HEK293 (cell line): ENCODE data around the gene SEMA6A.

Experiments
- CTCF ChIA-PET: fragments of 350-600 bp; formaldehyde crosslinking; extraction: SDS; loops from one replicate; lab custom pipeline; 2021; ENCODE audit warnings: antibody characterized with exemption; lab: Yijun Ruan, JAX
- POLR2A ChIA-PET: fragments of 300-600 bp; formaldehyde crosslinking; extraction: SDS; loops from one replicate; lab custom pipeline; 2020; ENCODE audit warnings: antibody characterized with exemption, inconsistent platforms; lab: Yijun Ruan, JAX
- H3K27ac ChIP-seq: fragments of 200-500 bp; sonication (Bioruptor generic); 2 replicates; pipeline ENCODE4 v1.5.1; 2014; ENCODE audit warnings: low read depth, low read length, control low read depth, inconsistent platforms; ENCODE audit errors: extremely low read depth
- H3K36me3 ChIP-seq, 2 experiments: fragments of 200-500 bp in 1 of 2; sonication (Bioruptor generic) in 1 of 2; 1 replicate in 1 of 2; 2 replicates in 1 of 2; pipeline ENCODE4 v1.5.1; 2014 to 2017; ENCODE audit warnings: inconsistent platforms in 2 of 2, low read length in 2 of 2; ENCODE audit not compliant: control insufficient read depth in 2 of 2, insufficient read depth in 1 of 2
- H3K4me1 ChIP-seq: fragments of 200-500 bp; sonication (Bioruptor generic); 2 replicates; pipeline ENCODE4 v1.5.1; 2014; ENCODE audit warnings: mild to moderate bottlenecking, low read length, inconsistent platforms; ENCODE audit not compliant: control insufficient read depth, insufficient read depth
- H3K4me3 ChIP-seq: 2 replicates; pipeline ENCODE4 v1.5.1; 2011; ENCODE audit warnings: low read depth, mild to moderate bottlenecking, control low read depth, low read length, moderate library complexity
- H3K9me3 ChIP-seq: fragments of 200-500 bp; sonication (Bioruptor generic); 2 replicates; pipeline ENCODE4 v1.5.1; 2014; ENCODE audit warnings: low read depth, low read length, inconsistent platforms; ENCODE audit not compliant: control insufficient read depth, insufficient read depth
- HIC1 ChIP-seq: fragments of 450-650 bp; formaldehyde crosslinking; IDR thresholded peaks from 2 replicates; pipeline ENCODE4 v1.5.1; 2016; ENCODE audit warnings: missing biosample characterization, missing genetic modification characterization
- KLF1 ChIP-seq: fragments of 450-650 bp; formaldehyde crosslinking; IDR thresholded peaks from 2 replicates; pipeline ENCODE4 v1.5.1; 2016; ENCODE audit warnings: missing biosample characterization, missing genetic modification characterization
- MYNN ChIP-seq: fragments of 450-650 bp; formaldehyde crosslinking; IDR thresholded peaks from 2 replicates; pipeline ENCODE4 v1.5.1; 2016; ENCODE audit warnings: missing biosample characterization, missing genetic modification characterization, borderline replicate concordance
- PRDM2 ChIP-seq: fragments of 450-650 bp; formaldehyde crosslinking; IDR thresholded peaks from 2 replicates; pipeline ENCODE4 v1.5.1; 2016; ENCODE audit warnings: missing biosample characterization, missing genetic modification characterization, borderline replicate concordance
- PRDM4 ChIP-seq: fragments of 450-650 bp; formaldehyde crosslinking; IDR thresholded peaks from 2 replicates; pipeline ENCODE4 v1.5.1; 2017; ENCODE audit warnings: missing biosample characterization, missing genetic modification characterization
- TSHZ1 ChIP-seq: fragments of 450-650 bp; formaldehyde crosslinking; IDR thresholded peaks from 2 replicates; pipeline ENCODE4 v1.5.1; 2016; ENCODE audit warnings: missing biosample characterization, missing genetic modification characterization, borderline replicate concordance
- ZBTB6 ChIP-seq: fragments of 450-650 bp; formaldehyde crosslinking; IDR thresholded peaks from 2 replicates; pipeline ENCODE4 v1.5.1; 2017; ENCODE audit warnings: missing biosample characterization, missing genetic modification characterization
- ZBTB7A ChIP-seq: fragments of 450-650 bp; formaldehyde crosslinking; IDR thresholded peaks from 2 replicates; pipeline ENCODE4 v1.5.1; 2016; ENCODE audit warnings: low read depth, missing biosample characterization, missing genetic modification characterization
- ZEB2 ChIP-seq: fragments of 450-650 bp; formaldehyde crosslinking; IDR thresholded peaks from 2 replicates; pipeline ENCODE4 v1.5.1; 2016; ENCODE audit warnings: missing biosample characterization, missing genetic modification characterization
- ZFP37 ChIP-seq: fragments of 450-650 bp; formaldehyde crosslinking; IDR thresholded peaks from 2 replicates; pipeline ENCODE4 v1.5.1; 2016; ENCODE audit warnings: missing biosample characterization, missing genetic modification characterization
- ZNF121 ChIP-seq: fragments of 450-650 bp; formaldehyde crosslinking; IDR thresholded peaks from 2 replicates; pipeline ENCODE4 v1.5.1; 2016; ENCODE audit warnings: missing biosample characterization, missing genetic modification characterization
- ZNF174 ChIP-seq: fragments of 450-650 bp; formaldehyde crosslinking; IDR thresholded peaks from 2 replicates; pipeline ENCODE4 v1.5.0; 2017; ENCODE audit warnings: missing biosample characterization, mild to moderate bottlenecking, missing genetic modification characterization
- ZNF202 ChIP-seq: fragments of 450-650 bp; formaldehyde crosslinking; IDR thresholded peaks from 2 replicates; pipeline ENCODE4 v1.5.1; 2016; ENCODE audit warnings: missing biosample characterization, missing genetic modification characterization, borderline replicate concordance
- ZNF221 ChIP-seq: fragments of 450-650 bp; formaldehyde crosslinking; IDR thresholded peaks from 2 replicates; pipeline ENCODE4 v1.5.1; 2017; ENCODE audit warnings: missing biosample characterization, missing genetic modification characterization, borderline replicate concordance
- ZNF24 ChIP-seq: fragments of 450-650 bp; formaldehyde crosslinking; IDR thresholded peaks from 2 replicates; pipeline ENCODE4 v1.5.1; 2016; ENCODE audit warnings: missing biosample characterization, missing genetic modification characterization
- ZNF423 ChIP-seq: fragments of 450-650 bp; formaldehyde crosslinking; IDR thresholded peaks from 2 replicates; pipeline ENCODE4 v1.5.1; 2016; ENCODE audit warnings: missing biosample characterization, missing genetic modification characterization
- ZNF629 ChIP-seq: fragments of 450-650 bp; formaldehyde crosslinking; IDR thresholded peaks from 2 replicates; pipeline ENCODE4 v1.5.1; 2017; ENCODE audit warnings: missing biosample characterization, missing genetic modification characterization
- TF ChIP-seq, protein P1 (sequence below): fragments of 450-650 bp; formaldehyde crosslinking; IDR thresholded peaks from 2 replicates; pipeline ENCODE4 v1.5.1; 2017; ENCODE audit warnings: missing biosample characterization, missing genetic modification characterization

Gene SEMA6A

GRCh38 chr5:116604805-116605204 lies 30.2 kb upstream of the SEMA6A start (continued):
- TF ChIP-seq PRDM2 (tag by site-specific recombination) (no peak), ZNF24 (no peak), ZBTB7A (tag by site-specific recombination) (no peak), ZNF202 (tag by site-specific recombination) (no peak), ZFP37 (tag by site-specific recombination) (no peak), ZEB2 (tag by site-specific recombination) (no peak)
- TF ChIP-seq, protein P1, sequence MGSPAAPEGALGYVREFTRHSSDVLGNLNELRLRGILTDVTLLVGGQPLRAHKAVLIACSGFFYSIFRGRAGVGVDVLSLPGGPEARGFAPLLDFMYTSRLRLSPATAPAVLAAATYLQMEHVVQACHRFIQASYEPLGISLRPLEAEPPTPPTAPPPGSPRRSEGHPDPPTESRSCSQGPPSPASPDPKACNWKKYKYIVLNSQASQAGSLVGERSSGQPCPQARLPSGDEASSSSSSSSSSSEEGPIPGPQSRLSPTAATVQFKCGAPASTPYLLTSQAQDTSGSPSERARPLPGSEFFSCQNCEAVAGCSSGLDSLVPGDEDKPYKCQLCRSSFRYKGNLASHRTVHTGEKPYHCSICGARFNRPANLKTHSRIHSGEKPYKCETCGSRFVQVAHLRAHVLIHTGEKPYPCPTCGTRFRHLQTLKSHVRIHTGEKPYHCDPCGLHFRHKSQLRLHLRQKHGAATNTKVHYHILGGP = no peak
- TF ChIP-seq, all 188 proteins: peak for 0

DNA sequence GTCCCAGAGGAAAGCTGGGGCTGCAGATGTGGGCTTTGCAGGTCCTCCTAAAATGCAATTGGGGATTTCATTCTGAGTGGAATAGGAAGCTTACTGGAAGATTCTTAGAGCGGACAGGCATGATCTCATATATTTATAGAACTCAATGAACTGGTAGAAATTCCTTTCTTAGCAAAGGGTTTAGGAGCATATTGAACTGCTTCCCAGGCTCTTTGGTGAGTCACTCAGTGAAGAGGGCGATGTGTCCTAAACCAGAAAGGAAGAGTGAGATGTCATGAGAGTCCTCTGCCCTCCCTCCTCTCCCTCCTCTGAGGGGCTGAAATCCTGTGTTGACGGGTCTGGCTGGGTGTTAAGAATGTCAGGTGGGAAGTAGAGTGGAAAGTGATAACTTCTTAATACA lies 26.3 kb upstream of the SEMA6A start:
- ChIA-PET POLR2A (no interaction called here), CTCF (no interaction called here)
- Histone ChIP-seq H3K36me3 (no peaks in the 10 kb centered on the region), H3K9me3 (no peaks in the 10 kb centered on the region), H3K27ac (no peak overlapping the region), H3K4me1 (no peaks in the 10 kb centered on the region), H3K4me3 (no peak overlapping the region)
- TF ChIP-seq KLF1 (tag by site-specific recombination) (no peak), PRDM4 (tag by site-specific recombination) (no peak), ZNF629 (tag by site-specific recombination) (no peak), MYNN (tag by site-specific recombination) (no peak), ZNF221 (tag by site-specific recombination) (no peak), HIC1 (tag by site-specific recombination) (no peak), ZNF174 (tag by site-specific recombination) (no peak), ZBTB6 (tag by site-specific recombination) (no peak), TSHZ1 (tag by site-specific recombination) (no peak), ZNF121 (tag by site-specific recombination) (no peak), ZNF423 (tag by site-specific recombination) (no peak)
